ENCODE results near the gene LRRFIP1. TPM values are rescaled to one million over a fixed set of nuclear protein-coding genes. Genes with fewer than 3 reads are reported as not detected.

LRRFIP1 gene
- total and polyA plus RNA-seq, 2 donors (not counting 1 experiment from before 2014, with no cell fraction given) = 42.0 to 139 TPM

- DNase-seq = no peak
- no peak overlapping the region for H3K4me3 ChIP-seq (ENCODE audit: control extremely low read depth in 1 of 5, extremely low read depth in 1 of 5, insufficient read depth in 1 of 5, low read depth in 2 of 5, low read length in 4 of 5)
- H3K27ac Mint-ChIP-seq = peak overlapping the region; percentile 26
- intact Hi-C loops (cut with micrococcal nuclease) = no loop called here
- peaks cover 3 to 8% of the 10 kb centered on the region in 2 donors for H3K4me1 ChIP-seq (ENCODE audit: control insufficient read depth in 2 of 2, insufficient read depth in 2 of 2, low read length in 2 of 2)
- TF ChIP-seq CTCF (IDR thresholded peaks at IDR 0.05) (no peak), EZH2 (IDR thresholded peaks at IDR 0.05; ENCODE audit: borderline replicate concordance, insufficient read depth, low read depth, low read length, poor library complexity, severe bottlenecking) (no peak)
- H2AFZ ChIP-seq (ENCODE audit: insufficient read depth, low read depth, low read length, poor library complexity, severe bottlenecking) = no peak overlapping the region
- no peak overlapping the region for H3K4me2 ChIP-seq (replicated peaks; ENCODE audit: low read depth, low read length, poor library complexity, severe bottlenecking)
- H3K9me3 ChIP-seq (ENCODE audit: control extremely low read depth in 1 of 3, control insufficient read depth in 2 of 3, insufficient read depth in 1 of 3, low read length in 2 of 3) = no peaks in the 10 kb centered on the region
- peaks cover 97% of the 10 kb centered on the region for H3K79me2 ChIP-seq (ENCODE audit: control insufficient read depth, insufficient read depth, low read length)
- no peaks in the 10 kb centered on the region for H3K27me3 ChIP-seq (replicated peaks in 1 of 4; ENCODE audit: control extremely low read depth in 1 of 4, control insufficient read depth in 3 of 4, insufficient read depth in 4 of 4, low read length in 3 of 4)
- H3K4me3 Mint-ChIP-seq = no peak overlapping the region
- WGBS (ENCODE audit: insufficient coverage) = 80% methylated on average over 1 of the region's 6 CpGs
- CTCF ChIA-PET = interaction anchor here (0.8 to 4.9 kb wide), 4 partner anchors 14 to 219 kb away, joined by 3 to 27 read pairs (median 3); no protein-coding TSS in a partner anchor
- H3K9ac ChIP-seq (ENCODE audit: low read length) = no peak overlapping the region
- H4K20me1 ChIP-seq (ENCODE audit: control insufficient read depth, insufficient read depth, low read length, poor library complexity, severe bottlenecking) = peaks cover 97% of the 10 kb centered on the region
- POLR2A ChIA-PET = no interaction called here
- H3K27ac ChIP-seq (ENCODE audit: low read length in 2 of 2) = no peak overlapping the region
- H3K27me3 Mint-ChIP-seq = no peaks in the 10 kb centered on the region
- no peak for ATAC-seq (ENCODE audit: low read depth)
- H3K4me1 Mint-ChIP-seq = peaks cover 34% of the 10 kb centered on the region
- peaks cover 0 to 29% of the 10 kb centered on the region in 2 experiments for H3K36me3 ChIP-seq (replicated peaks in 1 of 2; ENCODE audit: control extremely low read depth in 1 of 2, control insufficient read depth in 1 of 2, extremely low read depth in 1 of 2, insufficient read depth in 2 of 2, low read length in 1 of 2)
- no peaks in the 10 kb centered on the region for H3K9me3 Mint-ChIP-seq (ENCODE audit: insufficient read depth)
These were observed 104.3 kb downstream of the LRRFIP1 start for GRCh38 chr2:237731663-237732062.

- CTCF ChIA-PET = interaction anchor here (0.6 to 4.9 kb wide), 4 partner anchors 23 to 219 kb away, joined by 3 to 27 read pairs (median 3); no protein-coding TSS in a partner anchor
- POLR2A ChIA-PET = no interaction called here
These were observed 104.7 kb downstream of the LRRFIP1 start for GRCh38 chr2:237732070-237732469.

More at GRCh38 chr2:237732070-237732469, 104.7 kb downstream of the LRRFIP1 start:
- H3K4me2 ChIP-seq (replicated peaks; ENCODE audit: low read depth, low read length, poor library complexity, severe bottlenecking) = no peak overlapping the region
- H3K4me1 ChIP-seq (ENCODE audit: control insufficient read depth in 2 of 2, insufficient read depth in 2 of 2, low read length in 2 of 2) = peaks cover 3 to 8% of the 10 kb centered on the region in 2 donors
- TF ChIP-seq CTCF (IDR thresholded peaks at IDR 0.05) (no peak), EZH2 (IDR thresholded peaks at IDR 0.05; ENCODE audit: borderline replicate concordance, insufficient read depth, low read depth, low read length, poor library complexity, severe bottlenecking) (no peak)
- no peaks in the 10 kb centered on the region for H3K9me3 ChIP-seq (ENCODE audit: control extremely low read depth in 1 of 3, control insufficient read depth in 2 of 3, insufficient read depth in 1 of 3, low read length in 2 of 3)
- no peak overlapping the region for H3K27ac ChIP-seq (ENCODE audit: low read length in 2 of 2)
- H3K79me2 ChIP-seq (ENCODE audit: control insufficient read depth, insufficient read depth, low read length) = peaks cover 97% of the 10 kb centered on the region
- H4K20me1 ChIP-seq (ENCODE audit: control insufficient read depth, insufficient read depth, low read length, poor library complexity, severe bottlenecking) = peaks cover 97% of the 10 kb centered on the region
- intact Hi-C loops (cut with micrococcal nuclease) = no loop called here
- peak overlapping the region; percentile 59 for H3K27ac Mint-ChIP-seq
- 93% methylated on average over 2 of the region's 10 CpGs for WGBS (ENCODE audit: insufficient coverage)
- DNase-seq = no peak
- no peak overlapping the region for H3K4me3 Mint-ChIP-seq
- H3K4me1 Mint-ChIP-seq = peaks cover 32% of the 10 kb centered on the region
- H3K36me3 ChIP-seq (replicated peaks in 1 of 2; ENCODE audit: control extremely low read depth in 1 of 2, control insufficient read depth in 1 of 2, extremely low read depth in 1 of 2, insufficient read depth in 2 of 2, low read length in 1 of 2) = peaks cover 0 to 31% of the 10 kb centered on the region in 2 experiments
- H3K9me3 Mint-ChIP-seq (ENCODE audit: insufficient read depth) = no peaks in the 10 kb centered on the region
- no peak overlapping the region for H3K4me3 ChIP-seq (ENCODE audit: control extremely low read depth in 1 of 5, extremely low read depth in 1 of 5, insufficient read depth in 1 of 5, low read depth in 2 of 5, low read length in 4 of 5)
- no peak for ATAC-seq (ENCODE audit: low read depth)
- no peak overlapping the region for H3K9ac ChIP-seq (ENCODE audit: low read length)
- no peaks in the 10 kb centered on the region for H3K27me3 Mint-ChIP-seq
- no peak overlapping the region for H2AFZ ChIP-seq (ENCODE audit: insufficient read depth, low read depth, low read length, poor library complexity, severe bottlenecking)
- no peaks in the 10 kb centered on the region for H3K27me3 ChIP-seq (replicated peaks in 1 of 4; ENCODE audit: control extremely low read depth in 1 of 4, control insufficient read depth in 3 of 4, insufficient read depth in 4 of 4, low read length in 3 of 4)
